Thyroid gland (tissue), 4 donors: ENCODE results near the gene BZW2. TPM values are rescaled to one million over a fixed set of nuclear protein-coding genes. Genes with fewer than 3 reads are reported as not detected.

Experiments
- DNase-seq, 2 donors: peaks; one replicate each; pipeline ENCODE4 v3.0.0-alpha.2; 2019
- H3K27ac ChIP-seq, 3 donors: fragments of 200-600 bp; sonication (generic); 1 replicate in 2 of 3; 2 replicates in 1 of 3; pipeline ENCODE4 v1.5.1; 2016 to 2019; ENCODE audit warnings: mild to moderate bottlenecking in 1 of 3, moderate library complexity in 1 of 3
- H3K27me3 ChIP-seq: fragments of 200-600 bp; sonication (generic); one replicate; pipeline ENCODE4 v1.5.1; 2019
- H3K36me3 ChIP-seq, 2 donors: fragments of 200-600 bp; sonication (generic); one replicate each; pipeline ENCODE4 v1.5.1; 2016 to 2019
- H3K4me1 ChIP-seq, 2 donors: fragments of 200-600 bp; sonication (generic); one replicate each; pipeline ENCODE4 v1.5.1; 2017 to 2019
- H3K4me3 ChIP-seq, 3 donors: fragments of 200-600 bp; sonication (generic); replicated peaks in 1 of 3; 1 replicate in 2 of 3; 2 replicates in 1 of 3; pipeline ENCODE4 v1.5.1; 2016; ENCODE audit warnings: mild to moderate bottlenecking in 1 of 3
- H3K9me3 ChIP-seq: fragments of 200-600 bp; sonication (generic); one replicate; pipeline ENCODE4 v1.5.1; 2017
- POLR2A ChIP-seq, 2 donors: fragments of 450-650 bp; IDR thresholded peaks; one replicate each; pipeline ENCODE4 v1.6.1; 2017; ENCODE audit warnings: antibody characterized with exemption in 2 of 2, mild to moderate bottlenecking in 2 of 2, moderate library complexity in 1 of 2
- WGBS, 2 donors: methylation state at CpG; one replicate each; pipeline ENCODE4 v1.1.5; 2017; 5-methylcytosine and 5-hydroxymethylcytosine counted together
- intact Hi-C: fragments of 100-400 bp; cut with DNase I; formaldehyde crosslinking; loops from one replicate; pipeline ENCODE4 v1.15.1; 2023
- total RNA-seq, 4 donors: library from RNA; depleted of rRNA; stranded (reverse); fragments of >200 nt; gene quantifications; one replicate each; pipeline ENCODE4 v1.2.3, GENCODE V29; 2016
- TF ChIP-seq, protein P1 (sequence below), 6 experiments: fragments of 200-600 bp in 3 of 6; fragments of 450-650 bp in 3 of 6; sonication (generic) in 3 of 6; IDR thresholded peaks; one replicate each; pipeline ENCODE4 v1.5.1; 2016 to 2019; ENCODE audit warnings: antibody characterized with exemption in 6 of 6, mild to moderate bottlenecking in 2 of 6, inconsistent platforms in 1 of 6, moderate library complexity in 1 of 6

BZW2 gene
- total RNA-seq, 4 donors from 2014 or later = 63.0 to 69.0 (median 66.8) TPM

DNA sequence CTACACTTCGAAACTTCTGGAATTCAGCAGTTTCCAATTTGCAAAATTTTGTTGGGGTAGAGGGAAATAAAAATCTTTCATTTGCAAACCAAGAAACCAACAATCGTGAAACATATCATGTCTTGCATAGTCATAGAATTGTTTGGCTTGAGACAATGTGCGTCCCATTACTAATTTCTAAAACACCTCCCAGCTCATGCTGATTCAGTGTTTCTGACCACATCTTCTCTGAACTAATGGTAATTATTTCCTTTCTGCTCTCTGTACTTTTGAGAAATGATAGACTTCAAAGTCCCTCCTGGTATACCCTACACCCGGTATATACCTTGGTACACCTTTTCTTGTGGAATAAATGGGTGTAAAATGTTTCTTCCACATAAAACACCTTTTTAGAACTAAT, 65.7 kb downstream of the BZW2 start:
- 94% methylated on average over 4 of the region's 4 CpGs for WGBS, 2 donors
- Histone ChIP-seq H3K4me1 (no peaks in the 10 kb centered on the region), H3K9me3 (no peaks in the 10 kb centered on the region), H3K4me3 (no peak overlapping the region), H3K36me3 (peaks cover 0 to 2% of the 10 kb centered on the region in 2 donors), H3K27me3 (no peaks in the 10 kb centered on the region), H3K27ac (no peak overlapping the region)
- TF ChIP-seq, protein P1, sequence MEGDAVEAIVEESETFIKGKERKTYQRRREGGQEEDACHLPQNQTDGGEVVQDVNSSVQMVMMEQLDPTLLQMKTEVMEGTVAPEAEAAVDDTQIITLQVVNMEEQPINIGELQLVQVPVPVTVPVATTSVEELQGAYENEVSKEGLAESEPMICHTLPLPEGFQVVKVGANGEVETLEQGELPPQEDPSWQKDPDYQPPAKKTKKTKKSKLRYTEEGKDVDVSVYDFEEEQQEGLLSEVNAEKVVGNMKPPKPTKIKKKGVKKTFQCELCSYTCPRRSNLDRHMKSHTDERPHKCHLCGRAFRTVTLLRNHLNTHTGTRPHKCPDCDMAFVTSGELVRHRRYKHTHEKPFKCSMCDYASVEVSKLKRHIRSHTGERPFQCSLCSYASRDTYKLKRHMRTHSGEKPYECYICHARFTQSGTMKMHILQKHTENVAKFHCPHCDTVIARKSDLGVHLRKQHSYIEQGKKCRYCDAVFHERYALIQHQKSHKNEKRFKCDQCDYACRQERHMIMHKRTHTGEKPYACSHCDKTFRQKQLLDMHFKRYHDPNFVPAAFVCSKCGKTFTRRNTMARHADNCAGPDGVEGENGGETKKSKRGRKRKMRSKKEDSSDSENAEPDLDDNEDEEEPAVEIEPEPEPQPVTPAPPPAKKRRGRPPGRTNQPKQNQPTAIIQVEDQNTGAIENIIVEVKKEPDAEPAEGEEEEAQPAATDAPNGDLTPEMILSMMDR (IDR thresholded peaks at IDR 0.05) = no peak
- no peak for TF ChIP-seq POLR2A (IDR thresholded peaks at IDR 0.05)
- intact Hi-C loops = no loop called here
- no peak for DNase-seq

DNA sequence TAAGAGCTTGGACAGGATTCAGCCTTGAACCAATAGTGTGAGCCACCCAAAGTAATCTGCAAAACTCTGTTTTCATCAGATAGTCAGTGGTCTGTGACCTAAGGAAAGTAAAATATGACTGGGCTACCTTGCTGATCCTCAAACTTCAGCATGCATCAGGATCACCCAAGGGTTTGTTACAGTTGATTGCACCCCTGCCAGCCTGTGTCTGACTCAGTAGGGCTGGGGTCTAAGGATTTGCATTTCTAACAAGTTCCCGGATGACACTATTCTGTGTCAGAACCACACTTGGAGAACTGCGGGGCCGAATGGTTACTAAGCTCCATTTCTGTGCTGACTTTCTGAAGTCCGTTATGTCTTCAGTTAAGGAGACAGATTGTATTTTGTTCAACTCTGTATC, 66.9 kb downstream of the BZW2 start:
- H3K4me1 ChIP-seq = no peaks in the 10 kb centered on the region
- no peak for DNase-seq
- no peak overlapping the region for H3K4me3 ChIP-seq
- no peaks in the 10 kb centered on the region for H3K9me3 ChIP-seq
- intact Hi-C loops = no loop called here
- no peaks in the 10 kb centered on the region for H3K27me3 ChIP-seq
- TF ChIP-seq POLR2A (IDR thresholded peaks at IDR 0.05) = no peak
- WGBS, 2 donors = 84 to 90% methylated on average over 4 of the region's 4 CpGs
- H3K36me3 ChIP-seq = no peaks in the 10 kb centered on the region
- no peak overlapping the region for H3K27ac ChIP-seq

DNA sequence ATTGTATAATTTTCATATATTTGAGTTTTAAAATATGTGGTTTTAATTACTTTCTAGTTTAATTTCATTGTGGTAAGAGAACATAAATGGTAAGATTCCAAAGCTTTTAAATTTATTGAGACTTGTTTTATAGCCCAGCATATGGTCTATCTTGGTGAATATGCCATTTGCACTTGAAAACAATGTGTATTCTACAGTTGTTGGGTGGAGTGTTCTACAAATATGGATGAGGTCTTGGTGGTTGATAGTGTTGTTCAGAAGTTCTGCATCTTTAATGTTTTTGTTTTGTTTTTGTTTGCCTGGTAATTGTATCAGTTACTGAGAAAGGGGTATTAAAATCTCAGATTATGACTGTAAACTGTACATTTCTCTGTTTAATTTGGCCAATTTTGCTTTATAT, 69.9 kb downstream of the BZW2 start:
- H3K9me3 ChIP-seq = no peaks in the 10 kb centered on the region
- no peak for DNase-seq
- H3K4me1 ChIP-seq = no peaks in the 10 kb centered on the region
- TF ChIP-seq, protein P1 (IDR thresholded peaks at IDR 0.05) = no peak
- no peak for TF ChIP-seq POLR2A (IDR thresholded peaks at IDR 0.05)
- H3K4me3 ChIP-seq = no peak overlapping the region
- intact Hi-C loops = no loop called here
- no peaks in the 10 kb centered on the region for H3K36me3 ChIP-seq
- no peak overlapping the region for H3K27ac ChIP-seq
- H3K27me3 ChIP-seq = no peaks in the 10 kb centered on the region

DNA sequence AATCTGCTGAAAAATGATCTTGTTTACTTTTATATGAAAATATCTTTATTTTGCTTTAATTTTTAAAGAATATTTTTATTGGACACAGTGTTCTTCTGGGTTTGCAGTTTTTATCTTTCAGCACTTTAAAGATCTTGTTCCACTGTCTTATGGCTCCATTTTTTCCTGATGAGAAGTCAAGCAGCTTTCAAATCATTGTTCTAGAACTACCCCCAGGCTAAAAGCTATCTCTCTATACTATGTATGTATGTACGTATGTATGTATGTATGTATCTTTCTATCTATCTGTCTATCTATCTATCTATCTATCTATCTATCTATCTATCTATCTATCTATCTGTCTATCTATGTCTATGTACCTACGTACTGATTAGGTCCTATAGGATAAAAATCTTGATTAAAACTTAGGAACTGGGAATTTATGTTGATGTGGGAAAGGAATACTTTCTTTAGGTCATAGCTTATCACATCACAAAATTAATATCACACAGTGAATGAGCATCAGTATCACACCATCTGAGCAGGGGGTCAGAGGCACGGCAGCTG, 72.2 kb downstream of the BZW2 start:
- intact Hi-C loops = no loop called here
- Histone ChIP-seq H3K9me3 (no peaks in the 10 kb centered on the region), H3K27me3 (no peaks in the 10 kb centered on the region), H3K27ac (no peak overlapping the region), H3K36me3 (no peaks in the 10 kb centered on the region), H3K4me1 (no peaks in the 10 kb centered on the region), H3K4me3 (no peak overlapping the region)
- WGBS, 2 donors = 95 to 97% methylated on average over 3 of the region's 3 CpGs
- DNase-seq = no peak
- no peak for TF ChIP-seq POLR2A (IDR thresholded peaks at IDR 0.05)
- TF ChIP-seq, protein P1 (IDR thresholded peaks at IDR 0.05) = no peak

- intact Hi-C loops = no loop called here
- TF ChIP-seq, protein P1 (IDR thresholded peaks at IDR 0.05) = no peak
- Histone ChIP-seq H3K4me3 (no peak overlapping the region), H3K9me3 (no peaks in the 10 kb centered on the region), H3K27me3 (no peaks in the 10 kb centered on the region), H3K27ac (no peak overlapping the region), H3K36me3 (no peaks in the 10 kb centered on the region), H3K4me1 (no peaks in the 10 kb centered on the region)
- DNase-seq = no peak
- 93 to 100% methylated on average over 1 of the region's 1 CpG for WGBS, 2 donors
These were observed 73.7 kb downstream of the BZW2 start for GRCh38 chr7:16719699-16720098.

- H3K4me1 ChIP-seq = no peaks in the 10 kb centered on the region
- intact Hi-C loops = no loop called here
- no peaks in the 10 kb centered on the region for H3K27me3 ChIP-seq
- WGBS, 2 donors = 70 to 83% methylated on average over 4 of the region's 4 CpGs
- H3K27ac ChIP-seq = no peak overlapping the region
- H3K4me3 ChIP-seq = no peak overlapping the region
- no peaks in the 10 kb centered on the region for H3K9me3 ChIP-seq
- no peaks in the 10 kb centered on the region for H3K36me3 ChIP-seq
- DNase-seq = no peak
- TF ChIP-seq POLR2A (IDR thresholded peaks at IDR 0.05) = no peak
- TF ChIP-seq, protein P1 (IDR thresholded peaks at IDR 0.05) = no peak
These were observed 75.6 kb downstream of the BZW2 start for GRCh38 chr7:16721541-16721940.
